ENCODE measurements around the gene LCORL. TPM values are rescaled to one million over a fixed set of nuclear protein-coding genes. Genes with fewer than 3 reads are reported as not detected.

Gene LCORL
- total RNA-seq, 1 donor from 2014 or later = 10.3 TPM

DNA sequence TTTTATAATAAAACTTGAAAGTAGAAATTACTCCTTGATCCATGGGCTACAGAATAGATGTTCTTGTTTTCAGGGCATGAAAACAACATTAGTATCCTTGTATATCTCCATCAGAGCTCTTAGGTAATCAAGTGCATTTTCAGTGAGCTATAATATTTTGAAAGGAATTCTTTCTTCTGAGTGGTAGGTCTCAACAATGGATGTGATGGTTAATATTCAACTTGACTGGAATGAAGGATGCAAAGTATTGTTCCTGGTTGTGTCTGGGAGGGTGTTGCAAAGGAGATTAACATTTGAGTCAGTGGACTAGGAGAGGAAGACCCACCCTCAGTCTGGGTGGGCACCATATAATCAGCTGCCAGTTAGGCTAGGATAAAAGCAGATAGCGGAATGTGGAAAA lies 100.1 kb downstream of the LCORL start:
- FAIRE-seq = no peak
- H3K27ac ChIP-seq (ENCODE audit: low read depth, low read length) = no peak overlapping the region
- Mint-ChIP-seq H3K27me3 (ENCODE audit: low read depth, unreplicated experiment) (no peaks in the 10 kb centered on the region), H3K9me3 (ENCODE audit: unreplicated experiment) (no peaks in the 10 kb centered on the region), H3K4me1 (ENCODE audit: low read depth, unreplicated experiment) (no peaks in the 10 kb centered on the region), H3K4me3 (ENCODE audit: unreplicated experiment) (no peak overlapping the region), H3K27ac (ENCODE audit: unreplicated experiment) (no peak overlapping the region), H3K36me3 (ENCODE audit: low read depth, unreplicated experiment) (peaks cover 9% of the 10 kb centered on the region)
- H2AFZ ChIP-seq (ENCODE audit: low read depth, low read length) = no peak overlapping the region
- no peaks in the 10 kb centered on the region for H3K36me3 ChIP-seq (ENCODE audit: insufficient read depth, low read length)
- TF ChIP-seq, protein P1, sequence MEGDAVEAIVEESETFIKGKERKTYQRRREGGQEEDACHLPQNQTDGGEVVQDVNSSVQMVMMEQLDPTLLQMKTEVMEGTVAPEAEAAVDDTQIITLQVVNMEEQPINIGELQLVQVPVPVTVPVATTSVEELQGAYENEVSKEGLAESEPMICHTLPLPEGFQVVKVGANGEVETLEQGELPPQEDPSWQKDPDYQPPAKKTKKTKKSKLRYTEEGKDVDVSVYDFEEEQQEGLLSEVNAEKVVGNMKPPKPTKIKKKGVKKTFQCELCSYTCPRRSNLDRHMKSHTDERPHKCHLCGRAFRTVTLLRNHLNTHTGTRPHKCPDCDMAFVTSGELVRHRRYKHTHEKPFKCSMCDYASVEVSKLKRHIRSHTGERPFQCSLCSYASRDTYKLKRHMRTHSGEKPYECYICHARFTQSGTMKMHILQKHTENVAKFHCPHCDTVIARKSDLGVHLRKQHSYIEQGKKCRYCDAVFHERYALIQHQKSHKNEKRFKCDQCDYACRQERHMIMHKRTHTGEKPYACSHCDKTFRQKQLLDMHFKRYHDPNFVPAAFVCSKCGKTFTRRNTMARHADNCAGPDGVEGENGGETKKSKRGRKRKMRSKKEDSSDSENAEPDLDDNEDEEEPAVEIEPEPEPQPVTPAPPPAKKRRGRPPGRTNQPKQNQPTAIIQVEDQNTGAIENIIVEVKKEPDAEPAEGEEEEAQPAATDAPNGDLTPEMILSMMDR (IDR thresholded peaks at IDR 0.05; ENCODE audit: insufficient read depth, low read depth, low read length) = no peak
- TF ChIP-seq EZH2 (IDR thresholded peaks at IDR 0.05; ENCODE audit: insufficient read depth, low read length) = no peak
- no peaks in the 10 kb centered on the region for H3K9me3 ChIP-seq (ENCODE audit: insufficient read depth, low read depth, low read length)
- H3K27me3 ChIP-seq (ENCODE audit: insufficient read depth, low read length) = no peaks in the 10 kb centered on the region
- H3K4me2 ChIP-seq (ENCODE audit: low read length) = no peak overlapping the region
- H4K20me1 ChIP-seq (ENCODE audit: insufficient read depth, low read length) = peaks cover 6% of the 10 kb centered on the region
- no peak overlapping the region for H3K9ac ChIP-seq (ENCODE audit: low read length)
- no peak overlapping the region for H3K4me3 ChIP-seq (ENCODE audit: insufficient read depth, low read depth, low read length)
- no peaks in the 10 kb centered on the region for H3K4me1 ChIP-seq (ENCODE audit: insufficient read depth, low read length)
- DNase-seq (ENCODE audit: low read depth) = no peak
- peaks cover 3% of the 10 kb centered on the region for H3K79me2 ChIP-seq (ENCODE audit: insufficient read depth, low read length)

DNA sequence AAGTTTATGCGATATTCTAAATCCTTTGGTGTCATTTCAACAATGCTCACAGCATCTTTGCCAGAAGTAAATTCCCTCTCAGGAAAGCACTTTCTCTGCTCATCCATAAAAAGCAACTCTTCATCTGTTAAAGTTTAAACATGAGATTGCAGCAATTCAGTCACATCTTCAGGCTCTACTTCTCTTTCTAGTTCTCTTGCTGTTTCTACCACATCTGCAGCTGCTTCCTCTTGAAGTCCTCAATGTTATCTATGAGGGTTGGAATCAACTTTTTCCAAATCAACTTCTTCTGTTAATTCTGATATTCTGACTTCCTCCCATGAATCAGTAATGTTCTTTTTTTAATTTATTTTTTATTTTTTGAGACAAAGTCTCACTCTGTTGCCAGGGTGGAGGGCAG lies 100.9 kb downstream of the LCORL start:
- H3K4me2 ChIP-seq (ENCODE audit: low read length) = no peak overlapping the region
- Mint-ChIP-seq H3K27me3 (ENCODE audit: low read depth, unreplicated experiment) (no peaks in the 10 kb centered on the region), H3K36me3 (ENCODE audit: low read depth, unreplicated experiment) (peaks cover 9% of the 10 kb centered on the region), H3K4me1 (ENCODE audit: low read depth, unreplicated experiment) (no peaks in the 10 kb centered on the region), H3K4me3 (ENCODE audit: unreplicated experiment) (no peak overlapping the region), H3K9me3 (ENCODE audit: unreplicated experiment) (no peaks in the 10 kb centered on the region), H3K27ac (ENCODE audit: unreplicated experiment) (no peak overlapping the region)
- H3K27me3 ChIP-seq (ENCODE audit: insufficient read depth, low read length) = no peaks in the 10 kb centered on the region
- H3K27ac ChIP-seq (ENCODE audit: low read depth, low read length) = no peak overlapping the region
- peaks cover 6% of the 10 kb centered on the region for H4K20me1 ChIP-seq (ENCODE audit: insufficient read depth, low read length)
- no peaks in the 10 kb centered on the region for H3K4me1 ChIP-seq (ENCODE audit: insufficient read depth, low read length)
- H3K36me3 ChIP-seq (ENCODE audit: insufficient read depth, low read length) = no peaks in the 10 kb centered on the region
- DNase-seq (ENCODE audit: low read depth) (no peak), FAIRE-seq (no peak)
- no peak overlapping the region for H3K9ac ChIP-seq (ENCODE audit: low read length)
- TF ChIP-seq EZH2 (IDR thresholded peaks at IDR 0.05; ENCODE audit: insufficient read depth, low read length) = no peak
- no peak overlapping the region for H3K4me3 ChIP-seq (ENCODE audit: insufficient read depth, low read depth, low read length)
- peaks cover 3% of the 10 kb centered on the region for H3K79me2 ChIP-seq (ENCODE audit: insufficient read depth, low read length)
- no peak overlapping the region for H2AFZ ChIP-seq (ENCODE audit: low read depth, low read length)
- no peaks in the 10 kb centered on the region for H3K9me3 ChIP-seq (ENCODE audit: insufficient read depth, low read depth, low read length)

DNA sequence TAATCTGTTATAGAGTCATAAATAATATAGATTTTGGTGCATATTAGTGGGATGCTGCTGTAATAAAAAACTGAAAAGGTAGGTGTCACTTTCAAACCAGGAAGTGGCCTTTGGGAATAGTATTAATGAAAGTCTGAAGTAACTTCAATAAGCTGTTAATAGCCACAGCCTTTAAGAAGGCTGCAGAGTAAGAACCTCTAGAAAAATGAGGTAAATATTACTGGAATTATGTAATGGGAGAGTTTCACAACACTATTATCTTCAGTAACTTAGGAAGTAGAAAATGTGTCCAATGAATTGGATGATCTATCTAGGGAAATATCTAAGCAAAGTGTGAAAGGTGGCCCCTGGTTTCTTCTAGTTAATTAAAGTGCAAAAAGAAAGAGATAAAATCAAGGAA lies 106.1 kb downstream of the LCORL start:
- TF ChIP-seq, protein P1 (IDR thresholded peaks at IDR 0.05; ENCODE audit: insufficient read depth, low read depth, low read length) = no peak
- no peak for TF ChIP-seq EZH2 (IDR thresholded peaks at IDR 0.05; ENCODE audit: insufficient read depth, low read length)
- H3K4me2 ChIP-seq (ENCODE audit: low read length) = no peak overlapping the region
- no peaks in the 10 kb centered on the region for H3K4me1 ChIP-seq (ENCODE audit: insufficient read depth, low read length)
- Mint-ChIP-seq H3K9me3 (ENCODE audit: unreplicated experiment) (no peaks in the 10 kb centered on the region), H3K27me3 (ENCODE audit: low read depth, unreplicated experiment) (no peaks in the 10 kb centered on the region), H3K4me3 (ENCODE audit: unreplicated experiment) (no peak overlapping the region), H3K27ac (ENCODE audit: unreplicated experiment) (no peak overlapping the region), H3K36me3 (ENCODE audit: low read depth, unreplicated experiment) (peaks cover 9% of the 10 kb centered on the region), H3K4me1 (ENCODE audit: low read depth, unreplicated experiment) (no peaks in the 10 kb centered on the region)
- no peaks in the 10 kb centered on the region for H3K27me3 ChIP-seq (ENCODE audit: insufficient read depth, low read length)
- H3K9me3 ChIP-seq (ENCODE audit: insufficient read depth, low read depth, low read length) = no peaks in the 10 kb centered on the region
- peaks cover 3% of the 10 kb centered on the region for H3K79me2 ChIP-seq (ENCODE audit: insufficient read depth, low read length)
- no peaks in the 10 kb centered on the region for H3K36me3 ChIP-seq (ENCODE audit: insufficient read depth, low read length)
- DNase-seq (ENCODE audit: low read depth) = no peak
- no peak overlapping the region for H2AFZ ChIP-seq (ENCODE audit: low read depth, low read length)
- FAIRE-seq = no peak
- no peak overlapping the region for H3K4me3 ChIP-seq (ENCODE audit: insufficient read depth, low read depth, low read length)
- H4K20me1 ChIP-seq (ENCODE audit: insufficient read depth, low read length) = peaks cover 6% of the 10 kb centered on the region
- H3K9ac ChIP-seq (ENCODE audit: low read length) = no peak overlapping the region
- H3K27ac ChIP-seq (ENCODE audit: low read depth, low read length) = no peak overlapping the region
